Fibroblast of lung (primary cell): ENCODE results near the gene FOXK2. TPM values are rescaled to one million over a fixed set of nuclear protein-coding genes. Genes with fewer than 3 reads are reported as not detected.

Experiments used
- DNase-seq, 2 donors: peaks; one replicate each; pipeline versions ENCODE4 v3.0.0 to v3.0.0-alpha.2; 2010; ENCODE audit warnings: low read depth in 2 of 2
- H2AFZ ChIP-seq: 2 replicates; pipeline ENCODE4 v1.5.1; 2012; ENCODE audit warnings: low read length, control low read depth, inconsistent platforms
- H3K27ac ChIP-seq: 2 replicates; pipeline ENCODE4 v1.5.1; 2011; ENCODE audit warnings: low read length, control low read depth; ENCODE audit not compliant: insufficient read depth
- H3K27me3 ChIP-seq: 2 replicates; pipeline ENCODE4 v1.5.1; 2011; ENCODE audit warnings: mild to moderate bottlenecking, low read length; ENCODE audit not compliant: control insufficient read depth, insufficient read depth
- H3K36me3 ChIP-seq: 2 replicates; pipeline ENCODE4 v1.5.1; 2011; ENCODE audit warnings: low read length; ENCODE audit not compliant: control insufficient read depth, insufficient read depth
- H3K4me1 ChIP-seq: 2 replicates; pipeline ENCODE4 v1.5.1; 2011; ENCODE audit warnings: low read length; ENCODE audit not compliant: control insufficient read depth, insufficient read depth; ENCODE audit errors: extremely low read depth
- H3K4me2 ChIP-seq: 2 replicates; pipeline ENCODE4 v1.5.1; 2011; ENCODE audit warnings: low read length, control low read depth; ENCODE audit not compliant: insufficient read depth; ENCODE audit errors: extremely low read depth
- H3K4me3 ChIP-seq, 4 experiments: fragments of 200-600 bp in 1 of 4; sonication (generic) in 1 of 4; replicated peaks in 1 of 4; 2 replicates each; pipeline ENCODE4 v1.5.1; 2011 to 2016; ENCODE audit warnings: low read length in 4 of 4, low read depth in 3 of 4, mild to moderate bottlenecking in 3 of 4, control low read depth in 2 of 4, inconsistent platforms in 1 of 4, mixed read lengths in 1 of 4; ENCODE audit not compliant: insufficient read depth in 1 of 4; ENCODE audit errors: control extremely low read depth in 1 of 4
- H3K79me2 ChIP-seq: 2 replicates; pipeline ENCODE4 v1.5.1; 2012; ENCODE audit warnings: mild to moderate bottlenecking, low read length, inconsistent platforms; ENCODE audit not compliant: control insufficient read depth, insufficient read depth
- H3K9ac ChIP-seq: 2 replicates; pipeline ENCODE4 v1.5.1; 2011; ENCODE audit warnings: mild to moderate bottlenecking, low read length, control low read depth; ENCODE audit not compliant: insufficient read depth
- H3K9me3 ChIP-seq: 2 replicates; pipeline ENCODE4 v1.5.1; 2012; ENCODE audit warnings: low read depth, low read length; ENCODE audit not compliant: control insufficient read depth, insufficient read depth
- H4K20me1 ChIP-seq: 2 replicates; pipeline ENCODE4 v1.5.1; 2011; ENCODE audit warnings: low read length; ENCODE audit not compliant: control insufficient read depth, insufficient read depth; ENCODE audit errors: extremely low read depth
- CTCF ChIP-seq, 2 donors: IDR thresholded peaks in 1 of 2; conservative IDR thresholded peaks in 1 of 2; 1 replicate in 1 of 2; 2 replicates in 1 of 2; pipeline ENCODE4 v1.5.1; 2011 to 2012; ENCODE audit warnings: low read length in 2 of 2, control low read depth in 1 of 2, inconsistent platforms in 1 of 2, low read depth in 1 of 2, mild to moderate bottlenecking in 1 of 2
- EZH2 ChIP-seq: IDR thresholded peaks from 2 replicates; pipeline ENCODE4 v1.5.1; 2012; ENCODE audit warnings: low read length, control low read depth, mild to moderate bottlenecking; ENCODE audit errors: missing control alignments
- polyA plus RNA-seq, 2 donors: library from polyadenylated mRNA; depleted of rRNA in 1 of 2; stranded (reverse) in 1 of 2; unstranded in 1 of 2; fragments of >200 nt; gene quantifications; 2 replicates each; pipeline ENCODE4 v1.2.1, GENCODE V29; 2011 to 2012; ENCODE audit warnings: missing spikeins in 1 of 2
- total RNA-seq: library from RNA; depleted of rRNA; stranded (reverse); fragments of >200 nt; gene quantifications from 2 replicates; pipeline ENCODE4 v1.2.1, GENCODE V29; 2014

Gene FOXK2
- total and polyA plus RNA-seq, 2 donors (not counting 1 experiment from before 2014, with no cell fraction given), result 23.5 to 33.2 TPM

DNA sequence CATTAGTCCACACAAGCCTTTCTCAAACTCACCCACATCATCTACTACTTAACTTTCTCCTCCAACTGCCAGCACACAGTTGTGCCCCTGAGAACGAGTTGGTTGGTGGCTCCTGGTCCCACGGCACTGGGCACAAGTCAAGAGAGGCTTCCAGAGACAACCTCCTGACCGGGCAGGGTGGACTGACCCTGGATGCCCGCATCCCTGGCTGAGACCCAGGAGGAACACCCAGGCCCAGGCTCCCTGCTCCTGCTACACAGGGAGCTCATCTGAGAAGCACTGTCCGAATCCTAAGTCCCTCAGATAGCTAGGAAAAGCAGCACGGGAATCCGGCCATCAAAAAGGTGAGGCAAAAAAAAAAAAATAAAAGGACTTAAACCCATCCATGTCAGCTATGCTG lies 99.7 kb downstream of the FOXK2 start:
- Histone ChIP-seq H3K4me2 (no peak overlapping the region), H3K9me3 (no peaks in the 10 kb centered on the region), H2AFZ (no peak overlapping the region), H3K79me2 (no peaks in the 10 kb centered on the region), H3K9ac (no peak overlapping the region), H3K4me1 (no peaks in the 10 kb centered on the region), H4K20me1 (no peaks in the 10 kb centered on the region), H3K36me3 (peaks cover 20% of the 10 kb centered on the region), H3K27me3 (no peaks in the 10 kb centered on the region), H3K4me3 (no peak overlapping the region), H3K27ac (no peak overlapping the region)
- TF ChIP-seq EZH2, result no peak
- no peak for TF ChIP-seq CTCF (conservative IDR thresholded peaks at IDR 0.05 in 1 of 2, IDR thresholded peaks at IDR 0.05 in 1 of 2; ENCODE audit: low read depth in 1 of 2, low read length in 2 of 2)
- DNase-seq, result no peak

GRCh38 chr17:82619641-82620040 lies 100.1 kb downstream of the FOXK2 start:
- peaks cover 20% of the 10 kb centered on the region for H3K36me3 ChIP-seq

DNA sequence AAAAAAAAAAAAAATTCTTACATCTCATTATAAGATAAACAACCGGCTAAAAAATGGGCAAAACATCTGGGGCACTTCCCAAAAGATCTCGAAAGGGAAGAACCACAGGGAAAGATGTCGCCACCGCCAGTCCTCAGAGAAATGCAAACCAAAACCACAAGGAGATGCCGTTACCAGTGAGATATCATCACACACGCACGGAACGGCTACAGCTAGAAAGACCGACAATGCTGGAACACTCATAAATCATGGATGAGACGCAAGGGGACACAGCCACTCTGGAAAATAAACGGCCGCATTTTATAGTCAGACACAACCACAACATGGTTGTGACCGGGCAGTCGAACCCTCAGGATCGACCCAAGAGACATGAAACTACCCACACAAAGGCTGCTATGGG lies 104.2 kb downstream of the FOXK2 start:
- H3K4me2 ChIP-seq, result no peak overlapping the region
- no peak overlapping the region for H2AFZ ChIP-seq
- peaks cover 9% of the 10 kb centered on the region for H3K36me3 ChIP-seq
- H3K4me1 ChIP-seq, result no peaks in the 10 kb centered on the region
- TF ChIP-seq CTCF (conservative IDR thresholded peaks at IDR 0.05 in 1 of 2, IDR thresholded peaks at IDR 0.05 in 1 of 2; ENCODE audit: low read depth in 1 of 2, low read length in 2 of 2) (no peak), EZH2 (no peak)
- H3K27ac ChIP-seq, result no peak overlapping the region
- DNase-seq, result peak in 1 of 2 donors; percentile 8
- H3K9me3 ChIP-seq, result no peaks in the 10 kb centered on the region
- no peaks in the 10 kb centered on the region for H4K20me1 ChIP-seq
- no peaks in the 10 kb centered on the region for H3K79me2 ChIP-seq
- no peak overlapping the region for H3K4me3 ChIP-seq
- H3K9ac ChIP-seq, result no peak overlapping the region
- no peaks in the 10 kb centered on the region for H3K27me3 ChIP-seq

More at GRCh38 chr17:82619641-82620040, 100.1 kb downstream of the FOXK2 start:
- no peaks in the 10 kb centered on the region for H3K9me3 ChIP-seq
- H3K27me3 ChIP-seq, result no peaks in the 10 kb centered on the region
- H3K4me2 ChIP-seq, result no peak overlapping the region
- H2AFZ ChIP-seq, result no peak overlapping the region
- no peak overlapping the region for H3K4me3 ChIP-seq
- H3K9ac ChIP-seq, result no peak overlapping the region
- no peak for DNase-seq
- TF ChIP-seq CTCF (conservative IDR thresholded peaks at IDR 0.05 in 1 of 2, IDR thresholded peaks at IDR 0.05 in 1 of 2; ENCODE audit: low read depth in 1 of 2, low read length in 2 of 2), result no peak
- no peak for TF ChIP-seq EZH2
- H4K20me1 ChIP-seq, result no peaks in the 10 kb centered on the region
- no peak overlapping the region for H3K27ac ChIP-seq
- H3K79me2 ChIP-seq, result no peaks in the 10 kb centered on the region
- H3K4me1 ChIP-seq, result no peaks in the 10 kb centered on the region
